HG03064 (cell line): Measurements from ENCODE around the gene IFI44L.

Experiments
- ATAC-seq: cut with Tn5 transposase; IDR thresholded peaks from one replicate; pipeline ENCODE4 v1.9.1; 2021; ENCODE audit warnings: low read depth; ENCODE audit not compliant: unreplicated experiment

IFI44L gene

DNA sequence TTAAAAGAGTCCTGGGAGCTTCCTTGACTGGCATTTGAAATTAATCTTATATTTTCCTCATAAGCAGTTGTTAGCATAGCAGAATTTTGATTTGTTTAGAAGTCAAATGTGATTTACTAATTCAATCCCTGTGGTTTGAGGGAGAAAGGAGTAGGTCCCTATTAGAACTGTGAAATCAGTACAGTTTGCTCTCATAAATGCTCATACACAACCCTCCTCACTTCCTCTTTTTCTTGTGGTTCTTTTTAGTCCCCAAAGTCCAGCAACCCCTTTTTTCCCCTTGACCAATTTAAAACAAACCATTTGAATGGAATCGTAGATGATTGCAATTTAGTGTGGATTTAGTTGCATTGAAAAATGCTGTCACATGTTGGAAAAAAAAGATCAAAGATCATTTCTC, 20.2 kb downstream of the IFI44L start:
- ATAC-seq = peak; percentile 54

DNA sequence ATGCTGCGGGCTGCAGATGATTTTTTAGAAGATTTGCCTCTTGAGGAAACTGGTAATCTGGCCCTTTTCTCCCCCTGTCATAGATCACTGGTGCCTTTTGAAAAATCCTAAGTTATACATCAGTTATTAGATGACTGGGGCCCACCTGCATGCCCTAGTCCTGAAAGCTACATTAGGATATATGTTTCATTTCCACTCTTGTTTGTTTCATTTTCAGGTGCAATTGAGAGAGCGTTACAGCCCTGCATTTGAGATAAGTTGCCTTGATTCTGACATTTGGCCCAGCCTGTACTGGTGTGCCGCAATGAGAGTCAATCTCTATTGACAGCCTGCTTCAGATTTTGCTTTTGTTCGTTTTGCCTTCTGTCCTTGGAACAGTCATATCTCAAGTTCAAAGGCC, 21.3 kb downstream of the IFI44L start:
- no peak for ATAC-seq

DNA sequence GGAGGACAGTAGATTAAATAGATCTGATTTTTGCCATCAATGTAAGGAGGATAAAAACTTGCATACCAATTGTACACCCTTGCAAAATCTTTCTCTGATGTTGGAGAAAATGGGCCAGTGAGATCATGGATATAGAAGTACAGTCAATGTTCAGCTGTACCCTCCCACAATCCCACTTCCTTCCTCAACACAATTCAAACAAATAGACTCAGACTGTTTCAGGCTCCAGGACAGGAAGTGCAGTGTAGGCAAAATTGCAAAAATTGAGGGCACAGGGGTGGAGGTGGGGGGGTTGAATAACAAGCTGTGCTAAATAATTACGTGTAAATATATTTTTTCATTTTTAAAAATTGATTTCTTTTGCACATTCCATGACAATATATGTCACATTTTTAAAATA, 25.5 kb downstream of the IFI44L start:
- no peak for ATAC-seq

DNA sequence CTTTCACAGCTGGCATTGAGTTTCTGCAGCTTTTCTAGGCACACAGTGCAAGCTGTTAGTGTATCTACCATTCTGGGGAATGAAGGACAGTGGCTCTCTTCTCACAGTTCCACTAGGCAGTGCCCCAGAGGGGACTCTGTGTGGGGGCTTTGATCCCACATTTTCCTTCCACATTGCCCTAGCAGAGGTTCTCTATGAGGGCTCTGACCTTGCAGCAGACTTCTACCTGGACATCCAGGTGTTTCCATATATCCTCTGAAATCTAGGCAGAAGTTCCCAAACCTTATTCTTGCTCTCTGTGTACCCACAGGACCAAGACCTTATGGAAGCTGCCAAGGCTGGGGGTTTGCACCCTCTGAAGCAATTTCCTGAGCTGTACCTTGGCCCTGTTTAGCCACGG, 27.0 kb downstream of the IFI44L start:
- no peak for ATAC-seq

DNA sequence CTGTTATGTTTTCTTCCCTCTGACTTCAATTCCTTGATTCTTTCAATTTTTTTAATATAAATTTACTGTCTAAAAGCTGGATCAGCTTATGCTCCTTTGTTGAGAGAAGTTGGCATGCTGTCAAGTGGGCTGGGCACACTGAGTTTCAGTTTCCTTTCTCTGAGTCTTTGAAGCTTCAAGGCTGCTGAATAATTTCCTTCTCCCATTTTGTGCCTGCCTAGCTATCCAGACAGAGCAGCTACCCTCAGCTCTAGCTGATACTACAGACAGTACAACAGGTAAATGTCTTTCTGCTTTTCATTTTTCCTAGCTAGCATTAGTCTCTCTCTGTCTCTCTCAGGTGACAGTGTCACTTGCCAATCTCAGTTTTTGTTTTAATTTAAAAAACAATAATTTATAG, 29.4 kb downstream of the IFI44L start, which contains the start of gene IFI44:
IFI44 (plus strand) TSS at position 204 of the 400 bp plus-strand sequence. CDS start 365 bp downstream, outside the sequence.
- peak; percentile 82 for ATAC-seq

DNA sequence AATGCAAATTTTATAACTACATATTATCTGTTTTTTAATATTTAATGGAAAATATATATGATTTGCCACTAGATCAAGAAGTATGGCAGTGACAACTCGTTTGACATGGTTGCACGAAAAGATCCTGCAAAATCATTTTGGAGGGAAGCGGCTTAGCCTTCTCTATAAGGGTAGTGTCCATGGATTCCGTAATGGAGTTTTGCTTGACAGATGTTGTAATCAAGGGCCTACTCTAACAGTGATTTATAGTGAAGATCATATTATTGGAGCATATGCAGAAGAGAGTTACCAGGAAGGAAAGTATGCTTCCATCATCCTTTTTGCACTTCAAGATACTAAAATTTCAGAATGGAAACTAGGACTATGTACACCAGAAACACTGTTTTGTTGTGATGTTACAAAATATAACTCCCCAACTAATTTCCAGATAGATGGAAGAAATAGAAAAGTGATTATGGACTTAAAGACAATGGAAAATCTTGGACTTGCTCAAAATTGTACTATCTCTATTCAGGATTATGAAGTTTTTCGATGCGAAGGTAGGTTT, 29.9 kb downstream of the IFI44L start:
- no peak for ATAC-seq

DNA sequence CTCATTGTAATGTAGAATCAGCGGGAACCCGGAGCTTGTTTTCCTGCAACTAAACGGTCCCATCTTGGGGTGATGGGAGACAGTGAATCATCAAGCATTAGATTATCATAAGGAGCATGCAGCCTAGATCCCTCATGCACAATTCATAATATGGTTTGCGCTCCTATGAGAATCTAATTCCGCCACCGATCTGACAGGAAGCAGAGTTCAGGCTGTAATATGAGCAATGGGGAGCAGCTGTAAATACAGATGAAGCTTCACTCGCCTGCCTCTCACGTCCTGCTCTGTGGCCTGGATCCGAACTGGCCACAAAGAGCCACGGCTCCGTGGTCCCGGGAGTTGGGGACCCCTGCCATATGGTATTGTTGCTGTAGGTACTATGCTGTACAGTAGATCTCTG, 31.0 kb downstream of the IFI44L start:
- peak; percentile 41 for ATAC-seq

DNA sequence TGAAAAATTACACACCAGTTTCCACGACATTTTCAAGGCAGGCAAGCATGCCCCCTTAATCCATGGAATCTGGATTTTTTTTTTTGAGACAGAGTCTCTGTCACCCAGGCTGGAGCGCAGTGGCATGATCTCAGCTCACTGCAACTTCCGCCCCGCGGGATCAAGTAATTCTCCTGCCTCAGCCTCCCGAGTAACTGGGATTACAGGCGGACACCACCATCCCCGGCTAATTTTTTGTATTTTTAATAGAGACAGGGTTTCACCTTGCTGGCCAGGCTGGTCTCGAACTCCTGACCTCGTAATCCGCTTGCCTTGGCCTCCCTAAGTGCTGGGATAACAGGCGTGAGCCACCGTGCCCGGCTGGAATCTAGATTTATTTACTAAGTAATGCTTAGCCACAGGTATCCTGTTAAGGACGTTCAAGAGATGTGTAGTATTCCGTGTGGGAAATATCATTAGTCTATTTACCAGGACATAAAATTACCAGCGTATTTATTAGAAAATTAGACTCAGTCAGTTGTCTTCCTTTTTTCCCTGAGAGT, 31.8 kb downstream of the IFI44L start:
- ATAC-seq = no peak

DNA sequence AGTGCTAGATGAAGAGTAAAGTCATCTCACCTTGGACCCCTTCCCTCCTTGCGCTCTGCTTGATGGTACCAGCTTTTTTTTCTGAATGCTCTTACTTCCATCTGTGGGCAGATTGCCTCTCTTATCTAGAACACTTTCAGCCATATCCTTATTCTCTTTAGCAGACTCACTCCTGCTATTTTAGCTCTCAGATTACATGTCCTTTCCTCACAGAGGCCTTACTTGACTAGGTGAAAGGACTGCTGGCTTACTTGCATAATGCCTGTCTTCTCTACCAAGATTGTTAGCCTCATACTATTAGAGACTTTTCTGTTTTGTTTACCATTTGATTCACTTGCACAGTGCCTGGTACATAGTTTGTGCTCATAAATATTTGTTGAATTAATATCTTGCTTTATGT, 38.7 kb downstream of the IFI44L start:
- no peak for ATAC-seq

DNA sequence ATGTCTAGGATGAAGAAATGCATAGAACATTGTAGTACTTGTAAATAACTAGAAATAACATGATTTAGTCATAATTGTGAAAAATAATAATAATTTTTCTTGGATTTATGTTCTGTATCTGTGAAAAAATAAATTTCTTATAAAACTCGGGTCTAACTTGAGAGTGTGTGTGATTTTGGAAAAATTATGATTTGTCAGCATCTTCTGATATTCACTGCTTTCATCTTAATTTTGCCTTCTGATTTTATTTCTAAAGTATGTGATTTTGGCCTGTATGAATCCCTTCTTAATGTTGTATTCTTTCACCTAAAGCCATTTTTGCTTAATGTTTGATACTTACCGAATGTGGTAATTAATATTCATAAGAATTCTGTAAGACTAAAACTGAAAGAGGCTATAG, 43.7 kb downstream of the IFI44L start:
- ATAC-seq = no peak

DNA sequence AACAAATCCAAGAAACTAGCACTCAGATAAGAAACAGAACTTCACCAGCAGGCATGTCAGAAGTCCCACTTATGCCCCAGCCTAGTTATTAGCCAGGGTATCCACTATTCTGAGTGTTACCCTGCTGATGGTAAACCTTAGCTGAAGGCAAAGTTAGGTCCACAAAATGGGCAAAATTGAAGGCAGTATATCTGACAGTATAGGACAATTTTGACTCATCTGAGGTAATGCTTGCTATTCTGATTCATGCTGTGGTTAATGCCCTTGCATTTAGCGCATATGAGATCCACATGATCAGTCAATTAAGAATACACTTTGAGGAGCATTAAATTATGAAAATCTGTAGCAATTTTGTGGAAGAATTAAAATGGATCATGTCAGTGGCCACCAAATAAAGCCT, 44.5 kb downstream of the IFI44L start:
- ATAC-seq = no peak

DNA sequence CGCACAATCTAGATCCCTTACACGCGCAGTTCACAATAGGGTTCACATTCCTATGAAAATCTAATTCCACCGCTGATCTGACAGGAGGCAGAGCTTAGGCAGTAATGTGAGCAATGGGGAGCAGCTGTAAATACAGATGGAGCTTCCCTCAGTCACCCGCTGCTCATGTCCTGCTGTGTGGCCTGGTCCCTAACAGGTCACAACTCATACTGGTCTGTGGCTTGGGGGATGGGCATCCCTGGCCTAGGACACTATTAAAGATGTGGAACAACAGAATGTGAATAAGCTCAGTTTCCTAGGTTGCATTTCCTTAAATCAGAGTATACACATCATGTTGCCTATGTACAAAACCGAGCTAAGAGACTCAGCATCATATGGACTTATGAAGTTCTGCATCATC, 45.6 kb downstream of the IFI44L start:
- no peak for ATAC-seq

DNA sequence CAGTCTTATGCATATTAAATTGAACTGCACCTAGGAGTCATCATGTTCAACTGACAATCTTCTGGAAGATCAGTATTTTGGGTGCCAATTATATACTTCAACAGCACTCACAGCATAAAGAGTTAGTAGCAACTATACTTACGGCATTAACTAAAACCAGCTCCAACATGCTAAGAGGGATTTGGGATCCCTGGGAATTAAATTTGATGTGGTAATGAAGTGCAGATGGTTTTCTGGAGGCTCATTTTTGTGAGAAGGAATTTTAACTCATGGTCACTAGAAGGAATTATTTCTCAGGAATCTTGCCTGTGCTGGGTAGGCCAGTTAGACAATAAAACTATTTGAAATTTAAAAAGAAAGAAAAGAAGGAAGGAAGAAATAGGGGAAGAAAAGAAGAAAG, 47.7 kb downstream of the IFI44L start:
- no peak for ATAC-seq

DNA sequence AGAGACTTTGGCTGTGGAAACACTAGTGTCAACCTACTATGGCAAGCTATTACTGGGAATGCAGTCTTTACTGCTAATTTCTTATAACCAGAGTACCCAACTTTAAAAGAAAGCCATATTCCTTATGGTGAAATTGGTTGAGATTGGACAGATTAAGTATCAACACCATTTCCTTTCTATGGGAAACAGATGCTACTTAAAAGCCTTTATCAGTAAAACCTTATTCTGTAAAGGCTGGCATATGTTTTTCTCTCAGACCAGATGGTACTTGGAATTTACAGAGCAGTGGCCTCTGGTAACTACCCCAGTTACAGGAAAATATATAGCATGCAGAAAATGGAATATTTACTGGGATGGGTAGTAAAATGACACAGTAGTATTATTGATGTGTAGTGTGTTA, 48.2 kb downstream of the IFI44L start:
- ATAC-seq = no peak

DNA sequence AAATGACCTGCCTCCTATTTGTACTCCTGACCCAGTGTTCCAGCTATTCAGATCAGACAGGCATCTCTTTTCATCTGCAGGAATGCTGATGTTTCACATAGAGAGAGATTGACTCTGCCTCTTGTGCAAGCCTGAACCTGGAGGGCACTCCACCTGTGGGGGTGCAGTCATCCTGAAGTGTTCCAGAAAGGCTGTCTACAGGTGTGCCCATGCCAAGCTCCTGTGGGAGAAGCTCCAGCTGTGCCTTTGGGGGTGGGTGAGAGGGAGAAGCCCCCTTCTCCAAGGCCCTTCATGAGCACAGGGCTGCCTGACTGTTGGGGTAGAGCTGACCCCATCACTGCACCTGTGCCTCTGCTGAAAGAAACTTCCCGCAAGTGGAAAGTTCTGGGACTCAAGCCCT, 52.2 kb downstream of the IFI44L start:
- no peak for ATAC-seq

DNA sequence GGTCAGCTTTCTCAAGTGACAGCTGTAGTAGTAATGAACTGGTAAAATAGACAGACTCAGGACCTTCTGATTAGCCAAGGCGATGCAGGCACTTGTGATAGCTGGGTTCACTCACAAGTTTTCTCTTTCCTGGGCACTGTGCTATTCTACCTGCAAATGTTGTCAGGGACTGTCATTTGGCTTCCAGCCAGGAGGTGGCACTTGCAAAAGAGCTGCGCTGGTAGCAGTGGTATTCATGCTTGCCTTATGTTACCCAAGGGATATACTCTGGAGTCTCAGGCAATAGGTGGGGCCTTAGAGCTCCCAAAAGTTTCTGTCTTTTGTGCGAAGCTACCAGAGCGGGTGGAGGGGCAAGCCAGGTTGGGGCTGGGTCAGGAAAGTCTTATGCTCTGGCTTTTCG, 52.9 kb downstream of the IFI44L start:
- no peak for ATAC-seq

DNA sequence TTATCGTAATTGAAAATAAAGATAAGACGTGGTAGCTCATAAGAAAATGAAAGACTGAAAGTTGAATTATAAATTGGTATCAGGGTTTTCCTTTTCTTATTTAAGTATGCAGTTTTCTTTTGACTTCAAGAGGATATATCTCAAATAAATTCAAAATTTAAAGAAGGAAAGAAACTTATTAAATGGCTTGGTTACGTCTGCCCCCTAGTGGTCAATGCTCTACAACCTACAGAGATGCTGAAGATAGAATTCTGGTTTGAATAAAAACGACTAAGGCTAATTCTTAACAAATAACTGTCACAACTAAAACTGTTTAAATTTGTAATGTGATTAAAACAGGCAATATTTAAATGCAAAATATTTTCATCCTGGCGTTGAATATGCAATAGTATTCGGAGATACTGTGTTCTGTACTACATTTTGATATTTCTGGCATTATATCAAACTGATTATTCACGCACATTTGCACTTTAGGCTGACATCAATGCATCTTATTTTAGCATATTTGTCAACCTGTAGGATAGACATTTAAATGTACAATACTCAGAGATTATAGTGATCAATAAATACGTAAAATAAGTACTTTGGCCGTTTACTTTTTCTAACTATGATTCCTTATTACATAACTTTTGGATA, 56.2 kb downstream of the IFI44L start:
- no peak for ATAC-seq

DNA sequence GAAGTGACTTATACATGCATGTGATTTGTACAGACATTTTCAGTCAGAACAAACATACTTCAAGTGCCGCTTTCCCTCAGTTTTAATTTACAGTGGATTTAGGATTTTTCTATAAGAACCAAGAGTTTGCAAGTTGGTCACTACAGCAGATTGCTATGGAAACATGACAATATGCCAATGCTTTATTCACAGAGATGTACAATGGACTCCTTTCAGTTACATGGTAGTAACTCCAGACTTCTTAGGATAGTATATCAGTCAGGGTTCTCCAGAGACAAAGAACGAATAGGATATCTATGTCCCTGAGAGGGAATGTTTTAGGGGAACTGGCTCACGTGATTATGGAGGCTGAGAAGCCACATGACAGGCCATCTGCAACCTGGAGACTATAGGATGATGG, 56.7 kb downstream of the IFI44L start:
- no peak for ATAC-seq

DNA sequence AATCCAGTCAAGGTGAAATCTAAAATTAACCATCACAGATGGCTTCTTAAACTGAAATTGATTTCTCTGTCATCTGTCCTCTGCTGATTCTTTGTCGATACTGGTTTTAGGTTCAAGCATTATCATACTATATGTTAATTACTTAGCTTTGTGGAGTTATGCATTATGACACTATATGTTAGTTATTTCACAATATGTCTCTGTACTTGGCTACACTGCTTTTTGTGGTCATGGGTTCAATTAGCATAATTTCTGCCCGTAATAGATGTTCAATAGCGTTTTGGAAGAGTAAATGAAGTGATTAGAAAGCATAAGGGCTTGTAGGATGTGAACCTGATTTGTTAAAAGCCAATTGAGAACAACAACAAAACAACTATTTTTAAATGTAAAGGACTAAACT, 57.5 kb downstream of the IFI44L start:
- no peak for ATAC-seq

DNA sequence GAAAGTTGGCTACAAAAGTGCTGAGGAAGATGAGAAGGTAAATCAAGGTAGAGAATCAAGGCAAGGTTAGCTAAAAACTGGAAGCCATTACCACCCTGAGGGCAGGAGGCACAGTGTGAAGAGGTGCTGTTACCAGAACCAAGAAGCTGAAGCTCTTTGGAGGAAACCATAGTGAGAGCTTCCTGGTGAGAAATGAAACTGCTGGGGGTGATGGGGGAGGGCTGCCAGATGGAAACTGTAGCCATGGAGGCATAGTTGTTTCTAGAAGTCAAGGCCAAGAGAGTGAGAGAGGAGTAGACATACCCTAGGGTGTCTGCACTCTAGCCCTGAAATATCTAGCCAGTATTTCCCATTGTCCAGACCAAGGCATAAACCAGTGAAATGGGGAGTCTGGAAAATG, 58.1 kb downstream of the IFI44L start:
- ATAC-seq = peak; percentile 65

DNA sequence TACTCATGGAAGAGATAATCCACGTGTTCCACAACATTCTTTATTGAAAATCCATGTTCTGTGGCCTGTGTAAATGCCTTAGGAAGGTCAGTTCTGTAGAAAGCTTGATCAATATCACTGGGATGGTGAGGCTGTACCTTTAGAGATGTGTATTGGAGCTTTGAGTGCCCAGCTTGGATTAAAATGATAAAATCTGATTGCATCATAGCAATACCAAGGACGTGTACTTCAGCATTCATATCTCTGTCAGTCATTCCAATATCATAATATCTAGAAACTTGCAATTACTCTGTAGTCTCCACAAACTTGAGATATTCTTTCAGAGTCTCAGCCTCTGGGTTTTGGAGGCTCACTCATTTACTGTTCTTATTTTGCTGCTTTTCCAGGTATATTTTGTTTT, 61.0 kb downstream of the IFI44L start:
- no peak for ATAC-seq

DNA sequence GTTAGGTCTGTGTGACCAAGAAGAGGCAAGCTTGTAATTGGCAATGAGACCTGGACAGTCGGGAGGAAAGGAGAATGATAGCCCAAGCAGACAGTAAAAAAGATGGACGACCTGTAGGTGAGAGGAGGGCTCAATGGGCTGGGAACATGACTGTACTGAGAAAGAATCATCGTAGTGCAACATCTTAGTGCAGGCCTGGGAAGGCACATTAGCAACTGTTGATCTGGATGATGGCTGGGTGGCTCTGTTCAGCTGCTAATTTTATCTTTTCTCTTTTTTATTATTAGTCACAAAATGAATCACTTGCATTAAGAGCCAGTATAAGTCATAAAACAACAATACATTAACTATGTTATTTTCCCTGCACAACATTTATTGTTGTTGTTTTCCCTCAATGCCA, 62.2 kb downstream of the IFI44L start:
- no peak for ATAC-seq

DNA sequence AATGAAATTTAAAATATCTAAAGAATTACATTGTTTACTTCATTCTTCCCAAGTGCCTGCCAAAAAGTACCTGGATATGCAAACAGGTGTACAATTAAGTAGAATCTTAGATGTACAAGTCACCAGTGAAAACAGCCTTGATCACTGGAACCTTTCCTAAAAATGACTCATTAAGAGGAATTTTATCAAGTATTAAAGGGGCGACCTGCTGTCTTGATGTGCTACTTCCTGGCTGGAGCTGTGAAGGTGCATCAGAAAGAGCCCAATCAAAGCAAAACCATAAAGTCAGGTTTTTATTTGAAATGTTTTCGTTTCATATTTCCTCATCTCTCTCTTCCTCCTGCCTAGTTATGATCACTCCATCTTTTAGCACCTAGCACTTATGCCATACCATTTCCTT, 62.8 kb downstream of the IFI44L start:
- no peak for ATAC-seq
